WERI-Rb-1 (cell line): Measurements from ENCODE around the gene DLEC1.

Experiments
- DNase-seq: peaks from one replicate; pipeline ENCODE4 v3.0.0-alpha.2; 2020
- H3K27ac ChIP-seq: fragments of 250-450 bp; sonication (Bioruptor Pico); 2 replicates; pipeline ENCODE4 v1.5.1; 2020; ENCODE audit warnings: mild to moderate bottlenecking, moderate library complexity
- H3K27me3 ChIP-seq: fragments of 250-450 bp; sonication (Bioruptor Pico); 2 replicates; pipeline ENCODE4 v1.5.1; 2021; ENCODE audit warnings: mild to moderate bottlenecking, low read depth, moderate library complexity; ENCODE audit not compliant: insufficient read depth, severe bottlenecking
- H3K36me3 ChIP-seq: fragments of 250-450 bp; sonication (Bioruptor Pico); 2 replicates; pipeline ENCODE4 v1.5.1; 2020; ENCODE audit warnings: mild to moderate bottlenecking, moderate library complexity
- H3K4me3 ChIP-seq: 2 replicates; pipeline ENCODE4 v1.5.1; 2011; ENCODE audit warnings: low read depth, mild to moderate bottlenecking, control low read depth, low read length
- H3K9me3 ChIP-seq: fragments of 250-450 bp; sonication (Bioruptor Pico); 2 replicates; pipeline ENCODE4 v1.5.1; 2021; ENCODE audit warnings: mild to moderate bottlenecking, moderate library complexity; ENCODE audit not compliant: severe bottlenecking
- TF ChIP-seq, protein P1 (sequence below): IDR thresholded peaks from 2 replicates; pipeline ENCODE4 v1.5.1; 2011; ENCODE audit warnings: low read depth, mild to moderate bottlenecking, control low read depth, inconsistent platforms, low read length

Gene DLEC1

DNA sequence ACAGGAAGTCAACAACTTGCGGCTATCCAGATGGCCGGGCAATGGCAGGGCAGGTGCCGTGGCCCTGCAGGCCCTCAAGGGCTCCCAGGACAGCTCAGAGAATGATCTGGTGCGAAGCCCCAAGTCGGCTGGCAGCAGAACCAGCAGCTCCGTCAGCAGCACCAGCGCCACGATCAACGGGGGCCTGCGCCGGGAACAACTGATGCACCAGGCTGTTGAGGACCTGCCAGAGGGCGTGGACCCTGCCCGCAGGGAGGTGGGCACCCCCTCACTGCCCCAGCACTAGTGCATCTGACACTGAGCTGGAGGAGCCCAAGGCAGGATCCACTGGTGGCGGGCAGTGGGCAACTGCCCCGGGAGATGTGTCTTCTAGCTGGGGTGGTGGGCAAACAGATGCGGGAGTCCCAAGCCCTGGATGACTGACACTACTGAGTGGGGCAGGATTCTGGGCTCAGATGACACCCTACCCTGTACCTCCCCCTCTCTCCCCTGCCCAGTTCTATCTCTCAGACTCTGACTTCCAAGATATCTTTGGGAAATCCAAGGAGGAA lies 32.5 kb upstream of the DLEC1 start:
- DNase-seq, result no peak
- no peaks in the 10 kb centered on the region for H3K27me3 ChIP-seq
- H3K27ac ChIP-seq, result no peak overlapping the region
- H3K4me3 ChIP-seq, result no peak overlapping the region
- TF ChIP-seq, protein P1, sequence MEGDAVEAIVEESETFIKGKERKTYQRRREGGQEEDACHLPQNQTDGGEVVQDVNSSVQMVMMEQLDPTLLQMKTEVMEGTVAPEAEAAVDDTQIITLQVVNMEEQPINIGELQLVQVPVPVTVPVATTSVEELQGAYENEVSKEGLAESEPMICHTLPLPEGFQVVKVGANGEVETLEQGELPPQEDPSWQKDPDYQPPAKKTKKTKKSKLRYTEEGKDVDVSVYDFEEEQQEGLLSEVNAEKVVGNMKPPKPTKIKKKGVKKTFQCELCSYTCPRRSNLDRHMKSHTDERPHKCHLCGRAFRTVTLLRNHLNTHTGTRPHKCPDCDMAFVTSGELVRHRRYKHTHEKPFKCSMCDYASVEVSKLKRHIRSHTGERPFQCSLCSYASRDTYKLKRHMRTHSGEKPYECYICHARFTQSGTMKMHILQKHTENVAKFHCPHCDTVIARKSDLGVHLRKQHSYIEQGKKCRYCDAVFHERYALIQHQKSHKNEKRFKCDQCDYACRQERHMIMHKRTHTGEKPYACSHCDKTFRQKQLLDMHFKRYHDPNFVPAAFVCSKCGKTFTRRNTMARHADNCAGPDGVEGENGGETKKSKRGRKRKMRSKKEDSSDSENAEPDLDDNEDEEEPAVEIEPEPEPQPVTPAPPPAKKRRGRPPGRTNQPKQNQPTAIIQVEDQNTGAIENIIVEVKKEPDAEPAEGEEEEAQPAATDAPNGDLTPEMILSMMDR, result no peak
- H3K36me3 ChIP-seq, result no peaks in the 10 kb centered on the region; the same call in 1 of the 2 replicates
- no peaks in the 10 kb centered on the region for H3K9me3 ChIP-seq

DNA sequence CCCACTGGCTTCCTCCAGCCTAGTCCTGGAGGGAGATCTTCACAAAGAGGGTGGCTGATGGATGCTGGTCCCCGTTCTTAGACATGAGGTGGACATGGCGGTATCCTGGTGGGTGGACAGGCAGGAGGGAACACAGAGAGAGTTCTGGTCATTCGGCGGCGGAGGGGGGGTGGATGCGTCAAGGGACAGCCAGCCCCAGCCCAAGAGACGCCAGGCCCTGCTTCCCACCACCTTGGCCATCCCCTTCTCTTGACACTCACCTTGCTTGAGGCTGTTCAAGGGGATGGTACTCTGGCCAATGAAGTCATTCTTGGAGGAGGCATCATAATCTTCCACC lies 31.3 kb upstream of the DLEC1 start:
- no peak overlapping the region for H3K27ac ChIP-seq
- DNase-seq, result no peak
- TF ChIP-seq, protein P1, result no peak

DNA sequence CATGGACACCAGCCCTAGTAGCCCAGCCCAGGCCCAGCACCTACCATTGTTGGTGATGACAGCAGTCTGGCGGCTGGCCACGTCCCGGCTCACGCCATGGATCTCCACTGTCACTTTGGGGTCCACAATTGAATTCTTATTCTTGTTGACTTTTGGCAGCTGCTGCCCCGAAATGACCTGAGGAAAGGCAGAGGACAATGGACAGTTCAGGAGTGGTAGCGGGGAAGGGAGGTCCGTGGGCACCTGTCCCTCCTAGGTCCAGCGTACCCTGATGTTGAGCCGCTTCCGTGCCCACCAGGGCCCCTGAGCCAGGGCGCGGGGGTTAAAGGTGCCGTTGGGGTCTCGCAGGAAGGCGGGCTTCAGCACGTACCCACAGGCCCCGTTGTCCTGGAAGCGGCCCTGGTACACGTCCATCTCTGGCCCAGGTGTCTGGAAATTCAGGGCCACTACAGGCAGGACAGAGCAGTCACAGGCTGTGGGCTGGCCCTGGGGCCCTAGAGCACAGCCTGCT lies 30.8 kb upstream of the DLEC1 start:
- Histone ChIP-seq H3K9me3 (no peaks in the 10 kb centered on the region), H3K27ac (no peak overlapping the region), H3K36me3 (no peaks in the 10 kb centered on the region), H3K27me3 (no peaks in the 10 kb centered on the region), H3K4me3 (no peak overlapping the region)
- no peak for DNase-seq
- TF ChIP-seq, protein P1, result no peak

More for the DNA sequence above, 31.3 kb upstream of the DLEC1 start:
- Histone ChIP-seq H3K9me3 (no peaks in the 10 kb centered on the region), H3K27me3 (no peaks in the 10 kb centered on the region), H3K4me3 (no peak overlapping the region), H3K36me3 (no peaks in the 10 kb centered on the region)

DNA sequence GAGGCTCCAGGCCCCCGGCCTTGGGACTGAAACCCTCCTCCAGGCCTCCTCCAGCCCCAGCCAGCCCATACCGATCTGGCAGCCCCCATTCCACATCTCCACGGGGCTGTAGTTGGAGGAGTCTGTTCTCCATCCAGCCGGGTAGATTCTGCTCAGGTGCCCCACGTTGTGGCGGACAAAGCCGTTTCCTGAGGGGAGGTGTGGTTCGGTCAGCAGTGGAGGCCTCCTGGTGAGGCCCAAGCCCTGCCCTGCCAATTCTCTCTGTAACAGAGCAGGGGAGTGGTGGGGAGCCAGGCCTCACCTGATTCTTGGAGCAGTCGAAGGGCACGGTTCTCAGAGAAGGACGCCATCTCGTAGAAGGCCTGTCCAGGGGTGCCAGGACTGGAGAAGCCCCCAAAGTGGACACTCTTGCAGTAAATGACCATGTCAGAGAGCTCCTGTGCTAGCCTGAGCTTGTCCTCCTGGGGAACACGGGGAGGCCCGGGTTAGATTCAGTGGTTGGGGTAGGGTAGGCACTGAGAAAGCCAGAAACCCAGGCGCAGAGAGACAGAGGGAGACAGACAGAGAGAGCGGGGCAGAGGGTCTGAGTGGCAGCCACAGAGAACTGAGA lies 29.9 kb upstream of the DLEC1 start:
- no peaks in the 10 kb centered on the region for H3K27me3 ChIP-seq
- no peaks in the 10 kb centered on the region for H3K9me3 ChIP-seq
- TF ChIP-seq, protein P1, result no peak
- no peaks in the 10 kb centered on the region for H3K36me3 ChIP-seq
- no peak overlapping the region for H3K4me3 ChIP-seq
- no peak for DNase-seq
- no peak overlapping the region for H3K27ac ChIP-seq

DNA sequence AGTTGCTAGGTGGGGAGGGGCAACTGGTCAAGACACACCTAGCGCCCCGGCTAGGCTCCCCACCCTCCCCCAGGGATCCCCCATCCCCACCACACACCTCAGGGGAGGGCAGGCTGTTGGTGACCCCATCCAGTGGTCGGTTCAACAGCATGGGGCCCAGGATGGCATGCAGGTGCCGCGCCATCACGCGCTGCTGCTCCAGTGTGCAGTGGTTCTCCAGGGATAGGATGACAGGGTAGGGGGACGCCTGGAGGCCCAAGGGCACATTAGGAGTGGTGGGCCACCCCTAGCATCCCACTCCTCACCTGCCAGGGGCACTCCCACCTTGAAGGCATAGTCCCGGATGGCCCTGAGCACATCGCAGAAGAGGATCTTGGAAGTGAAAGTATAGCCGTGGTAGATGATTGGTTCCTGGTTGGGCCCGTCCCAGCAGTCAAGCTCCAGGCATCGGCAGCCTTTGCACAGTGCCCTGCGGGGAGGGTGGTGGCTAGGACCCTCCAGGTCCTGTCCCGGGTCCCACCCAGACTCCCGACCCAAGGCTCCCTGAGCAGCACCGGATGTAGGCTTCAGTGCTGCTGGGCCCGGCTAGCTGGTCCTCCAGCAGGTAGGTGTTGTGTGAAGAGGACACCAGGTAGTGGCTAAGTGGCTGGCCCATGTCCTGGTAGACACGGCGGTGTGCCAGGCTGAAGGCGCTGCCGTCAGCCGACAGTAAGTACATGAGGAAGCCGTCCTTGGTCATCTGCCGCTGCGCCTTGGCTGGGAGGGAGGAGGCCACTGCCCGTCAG lies 29.0 kb upstream of the DLEC1 start:
- Histone ChIP-seq H3K9me3 (no peaks in the 10 kb centered on the region), H3K27ac (no peak overlapping the region), H3K4me3 (no peak overlapping the region), H3K27me3 (no peaks in the 10 kb centered on the region), H3K36me3 (no peaks in the 10 kb centered on the region)
- TF ChIP-seq, protein P1, result no peak
- DNase-seq, result no peak
